HepG2 (cell line): Measurements from ENCODE around the gene ARHGAP10. TPM values are rescaled to one million over a fixed set of nuclear protein-coding genes. Genes with fewer than 3 reads are reported as not detected.

Experiments
- ATAC-seq: fragments of 200-7000 bp; cut with Tn5 transposase; 3 replicates; pipeline ENCODE4 v1.9.1; 2020; ENCODE audit warnings: mild to moderate bottlenecking, moderate library complexity
- BruUV-seq: library from RNA; stranded (reverse); fragments of 400-500 nt; replicated peaks from 2 replicates; lab custom pipeline; 2021; lab: Mats Ljungman, UMichigan
- CTCF ChIA-PET: fragments of 300-600 bp; formaldehyde crosslinking; extraction: SDS; loops from one replicate; lab custom pipeline; 2021; ENCODE audit warnings: low total read pairs, inconsistent platforms, low intra/inter-chr PET ratio; lab: Yijun Ruan, JAX
- POLR2A ChIA-PET: fragments of 350-600 bp; sonication (Branson Sonifier 250); formaldehyde crosslinking; loops from one replicate; lab custom pipeline; 2020; ENCODE audit warnings: antibody characterized with exemption, inconsistent platforms; lab: Yijun Ruan, JAX
- DNase-seq: peaks from one replicate; pipeline ENCODE4 v3.0.0-alpha.2; 2015; ENCODE audit warnings: low spot score
- FAIRE-seq: peaks from 3 replicates; lab custom pipeline; 2011; peaks lifted over from hg19 to GRCh38; lab: Jason Lieb, UNC
- H2AFZ ChIP-seq: one replicate; pipeline ENCODE4 v1.6.1; 2011; ENCODE audit warnings: low read length, inconsistent platforms
- H3K27ac ChIP-seq: fragments of 300-600 bp; 3 replicates; pipeline ENCODE4 v1.8.0; 2011; ENCODE audit warnings: mixed run types, mild to moderate bottlenecking, mixed read lengths, low read length, inconsistent platforms; ENCODE audit not compliant: insufficient read depth; ENCODE audit errors: extremely low read length
- H3K27me3 ChIP-seq, 2 experiments: fragments of 200-600 bp in 1 of 2; 2 replicates in 1 of 2; 3 replicates in 1 of 2; pipeline versions ENCODE4 v1.6.0 to v1.8.0; 2011; ENCODE audit warnings: low read length in 2 of 2, mild to moderate bottlenecking in 2 of 2, moderate library complexity in 2 of 2, inconsistent platforms in 1 of 2; ENCODE audit not compliant: insufficient read depth in 2 of 2, control insufficient read depth in 1 of 2
- H3K36me3 ChIP-seq, 2 experiments: fragments of 200-600 bp in 1 of 2; replicated peaks in 1 of 2; 2 replicates in 1 of 2; 3 replicates in 1 of 2; pipeline versions ENCODE4 v1.5.1 to v1.8.0; 2011; ENCODE audit warnings: low read length in 2 of 2, inconsistent platforms in 1 of 2; ENCODE audit not compliant: insufficient read depth in 2 of 2, control insufficient read depth in 1 of 2
- H3K4me1 ChIP-seq: 2 replicates; pipeline ENCODE4 v1.5.1; 2012; ENCODE audit warnings: low read length, inconsistent platforms; ENCODE audit not compliant: insufficient read depth
- H3K4me2 ChIP-seq: 2 replicates; pipeline ENCODE4 v1.6.0; 2011; ENCODE audit warnings: low read depth, low read length, inconsistent platforms
- H3K4me3 ChIP-seq, 3 experiments: fragments of 200-600 bp in 1 of 3; sonication (generic), shearing (Covaris generic) in 1 of 3; replicated peaks in 1 of 3; 2 replicates each; pipeline ENCODE4 v1.5.1; 2011 to 2016; ENCODE audit warnings: low read length in 3 of 3, inconsistent platforms in 2 of 3, low read depth in 2 of 3, mild to moderate bottlenecking in 2 of 3, control low read depth in 1 of 3, mixed read lengths in 1 of 3; ENCODE audit not compliant: insufficient read depth in 1 of 3
- H3K79me2 ChIP-seq: one replicate; pipeline ENCODE4 v1.6.1; 2011; ENCODE audit warnings: low read length, inconsistent platforms; ENCODE audit not compliant: insufficient read depth
- H3K9ac ChIP-seq: 2 replicates; pipeline ENCODE4 v1.6.0; 2011; ENCODE audit warnings: mild to moderate bottlenecking, low read depth, low read length, inconsistent platforms; ENCODE audit not compliant: insufficient read depth
- H3K9me3 ChIP-seq: 2 replicates; pipeline ENCODE4 v1.5.1; 2012; ENCODE audit warnings: mild to moderate bottlenecking, low read length
- H4K20me1 ChIP-seq: 2 replicates; pipeline ENCODE4 v1.6.0; 2011; ENCODE audit warnings: inconsistent platforms, mild to moderate bottlenecking, low read length, moderate library complexity; ENCODE audit not compliant: insufficient read depth
- ATF3 ChIP-seq: sonication (generic); formaldehyde crosslinking; IDR thresholded peaks from 2 replicates; pipeline ENCODE4 v1.4.0; 2020; ENCODE audit warnings: missing genetic modification reagents
- FOXK2 ChIP-seq: fragments of 450-650 bp; IDR thresholded peaks from 2 replicates; pipeline ENCODE4 v1.6.1; 2016
- HNRNPK ChIP-seq: fragments of 200-400 bp; formaldehyde crosslinking; IDR thresholded peaks from 2 replicates; pipeline ENCODE4 v1.6.1; 2018; ENCODE audit warnings: low read length, low read depth, moderate library complexity, mild to moderate bottlenecking; ENCODE audit not compliant: poor library complexity, severe bottlenecking
- MAFK ChIP-seq, 2 experiments: IDR thresholded peaks in 1 of 2; conservative IDR thresholded peaks in 1 of 2; 2 replicates each; pipeline ENCODE4 v1.6.1; 2011; ENCODE audit warnings: improper control_type of control experiment in 2 of 2, low read length in 2 of 2
- PBX3 ChIP-seq: sonication (generic); formaldehyde crosslinking; IDR thresholded peaks from 2 replicates; pipeline ENCODE4 v1.8.1; 2023; ENCODE audit warnings: missing genetic modification reagents, inconsistent platforms, borderline replicate concordance
- SPEN ChIP-seq: sonication (generic); formaldehyde crosslinking; IDR thresholded peaks from 2 replicates; pipeline ENCODE4 v1.5.1; 2020; ENCODE audit warnings: low read depth, mild to moderate bottlenecking, missing genetic modification reagents
- TGIF2 ChIP-seq: IDR thresholded peaks from 2 replicates; pipeline ENCODE4 v1.6.1; 2016; ENCODE audit warnings: control low read depth, missing compliant biosample characterization
- ZNF382 ChIP-seq: sonication (generic); formaldehyde crosslinking; IDR thresholded peaks from 2 replicates; pipeline ENCODE4 v1.5.0; 2020; ENCODE audit warnings: missing genetic modification reagents, mild to moderate bottlenecking, borderline replicate concordance
- ZNF546 ChIP-seq: sonication (generic); formaldehyde crosslinking; conservative IDR thresholded peaks from 2 replicates; pipeline ENCODE4 v1.8.1; 2023; ENCODE audit warnings: mild to moderate bottlenecking, missing genetic modification reagents
- WGBS: methylation state at CpG from one replicate; pipeline ENCODE4 v1.1.6; 2017; ENCODE audit warnings: low lambda C conversion rate; 5-methylcytosine and 5-hydroxymethylcytosine counted together
- in situ Hi-C: cut with HindIII; loops from 2 replicates; pipeline ENCODE4 v1.10.0; 2017; ENCODE audit warnings: low pct_unique_long_range_greater_than_20kb; ENCODE audit not compliant: extremely low pct_ligation_motif_present
- intact Hi-C: fragments of 100-400 bp; cut with micrococcal nuclease; formaldehyde crosslinking; loops from one replicate; pipeline ENCODE4 v1.10.0; 2022; ENCODE audit not compliant: unreplicated experiment
- polyA plus RNA-seq, 8 experiments: library from polyadenylated mRNA; depleted of rRNA in 3 of 8; stranded (reverse) in 7 of 8; unstranded in 1 of 8; fragments of >200 nt; fragmentation: Illumina TruSeq in 4 of 8; extraction: Trizol in 4 of 8; gene quantifications; 2 replicates each; pipeline versions ENCODE4 v1.2.1 to v1.2.3, GENCODE V29; 2011 to 2016; ENCODE audit warnings: low read depth in 4 of 8, missing spikeins in 1 of 8, mixed read lengths in 1 of 8; ENCODE audit not compliant: insufficient read depth in 1 of 8
- total RNA-seq, 5 experiments: library from RNA; depleted of rRNA; stranded (reverse); fragments of >200 nt; fragmentation: Illumina TruSeq; extraction: Trizol; gene quantifications; 2 replicates each; pipeline ENCODE4 v1.2.3, GENCODE V29; 2016; ENCODE audit warnings: low read depth in 1 of 5
- TF ChIP-seq, protein P1 (sequence below): sonication (generic); formaldehyde crosslinking; IDR thresholded peaks from 2 replicates; pipeline ENCODE4 v1.4.0; 2020; ENCODE audit warnings: missing genetic modification reagents, borderline replicate concordance

ARHGAP10 gene
- total and polyA plus RNA-seq, 2 of the 13 experiments (the other 11 are each of a cell fraction or from before 2014, with no cell fraction given): 0.45 to 1.6 TPM

- Histone ChIP-seq H3K27me3 (no peaks in the 10 kb centered on the region), H3K9me3 (no peaks in the 10 kb centered on the region), H3K4me3 (no peak overlapping the region), H3K4me2 (no peak overlapping the region), H3K27ac (no peak overlapping the region), H3K4me1 (no peaks in the 10 kb centered on the region), H3K36me3 (no peaks in the 10 kb centered on the region), H2AFZ (no peak overlapping the region), H3K79me2 (no peaks in the 10 kb centered on the region), H4K20me1 (no peaks in the 10 kb centered on the region), H3K9ac (no peak overlapping the region)
- intact Hi-C loops: no loop called here
- ATAC-seq: no peak
- WGBS: 70% methylated on average over 14 of the region's 14 CpGs
- ChIA-PET POLR2A (no interaction called here), CTCF (no interaction called here)
- TF ChIP-seq PBX3 (CRISPR knock-in tag): no peak
- no peak for TF ChIP-seq SPEN (CRISPR knock-in tag)
- TF ChIP-seq, protein P1, sequence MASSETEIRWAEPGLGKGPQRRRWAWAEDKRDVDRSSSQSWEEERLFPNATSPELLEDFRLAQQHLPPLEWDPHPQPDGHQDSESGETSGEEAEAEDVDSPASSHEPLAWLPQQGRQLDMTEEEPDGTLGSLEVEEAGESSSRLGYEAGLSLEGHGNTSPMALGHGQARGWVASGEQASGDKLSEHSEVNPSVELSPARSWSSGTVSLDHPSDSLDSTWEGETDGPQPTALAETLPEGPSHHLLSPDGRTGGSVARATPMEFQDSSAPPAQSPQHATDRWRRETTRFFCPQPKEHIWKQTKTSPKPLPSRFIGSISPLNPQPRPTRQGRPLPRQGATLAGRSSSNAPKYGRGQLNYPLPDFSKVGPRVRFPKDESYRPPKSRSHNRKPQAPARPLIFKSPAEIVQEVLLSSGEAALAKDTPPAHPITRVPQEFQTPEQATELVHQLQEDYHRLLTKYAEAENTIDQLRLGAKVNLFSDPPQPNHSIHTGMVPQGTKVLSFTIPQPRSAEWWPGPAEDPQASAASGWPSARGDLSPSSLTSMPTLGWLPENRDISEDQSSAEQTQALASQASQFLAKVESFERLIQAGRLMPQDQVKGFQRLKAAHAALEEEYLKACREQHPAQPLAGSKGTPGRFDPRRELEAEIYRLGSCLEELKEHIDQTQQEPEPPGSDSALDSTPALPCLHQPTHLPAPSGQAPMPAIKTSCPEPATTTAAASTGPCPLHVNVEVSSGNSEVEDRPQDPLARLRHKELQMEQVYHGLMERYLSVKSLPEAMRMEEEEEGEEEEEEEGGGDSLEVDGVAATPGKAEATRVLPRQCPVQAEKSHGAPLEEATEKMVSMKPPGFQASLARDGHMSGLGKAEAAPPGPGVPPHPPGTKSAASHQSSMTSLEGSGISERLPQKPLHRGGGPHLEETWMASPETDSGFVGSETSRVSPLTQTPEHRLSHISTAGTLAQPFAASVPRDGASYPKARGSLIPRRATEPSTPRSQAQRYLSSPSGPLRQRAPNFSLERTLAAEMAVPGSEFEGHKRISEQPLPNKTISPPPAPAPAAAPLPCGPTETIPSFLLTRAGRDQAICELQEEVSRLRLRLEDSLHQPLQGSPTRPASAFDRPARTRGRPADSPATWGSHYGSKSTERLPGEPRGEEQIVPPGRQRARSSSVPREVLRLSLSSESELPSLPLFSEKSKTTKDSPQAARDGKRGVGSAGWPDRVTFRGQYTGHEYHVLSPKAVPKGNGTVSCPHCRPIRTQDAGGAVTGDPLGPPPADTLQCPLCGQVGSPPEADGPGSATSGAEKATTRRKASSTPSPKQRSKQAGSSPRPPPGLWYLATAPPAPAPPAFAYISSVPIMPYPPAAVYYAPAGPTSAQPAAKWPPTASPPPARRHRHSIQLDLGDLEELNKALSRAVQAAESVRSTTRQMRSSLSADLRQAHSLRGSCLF (CRISPR knock-in tag): no peak
- no peak for TF ChIP-seq ZNF546 (CRISPR knock-in tag)
- no peak for TF ChIP-seq ATF3 (CRISPR knock-in tag)
- TF ChIP-seq MAFK (conservative IDR thresholded peaks at IDR 0.05 in 1 of 2, IDR thresholded peaks at IDR 0.05 in 1 of 2; ENCODE audit: low read length in 2 of 2): no peak
- TF ChIP-seq FOXK2: no peak
- TF ChIP-seq ZNF382: no peak
- TF ChIP-seq HNRNPK: no peak
- no peak for TF ChIP-seq TGIF2 (CRISPR knock-in tag)
- BruUV-seq: no TSS peak
- no peak for FAIRE-seq
- no peak for DNase-seq
- in situ Hi-C loops: no loop called here
These were observed 232.5 kb downstream of the ARHGAP10 start for GRCh38 chr4:147964266-147964880.
